Body of pancreas (tissue), 4 donors: Measurements from ENCODE around the gene NUP214.

Experiments used
- CTCF ChIP-seq, 7 experiments: fragments of 450-650 bp in 4 of 7; fragments of 200-600 bp in 3 of 7; sonication (generic) in 3 of 7; IDR thresholded peaks; one replicate each; pipeline ENCODE4 v1.5.1; 2016 to 2019; ENCODE audit warnings: antibody characterized with exemption in 7 of 7
- POLR2A ChIP-seq, 3 donors: fragments of 450-650 bp; IDR thresholded peaks; one replicate each; pipeline ENCODE4 v1.6.1; 2016; ENCODE audit warnings: antibody characterized with exemption in 3 of 3, mild to moderate bottlenecking in 2 of 3

DNA sequence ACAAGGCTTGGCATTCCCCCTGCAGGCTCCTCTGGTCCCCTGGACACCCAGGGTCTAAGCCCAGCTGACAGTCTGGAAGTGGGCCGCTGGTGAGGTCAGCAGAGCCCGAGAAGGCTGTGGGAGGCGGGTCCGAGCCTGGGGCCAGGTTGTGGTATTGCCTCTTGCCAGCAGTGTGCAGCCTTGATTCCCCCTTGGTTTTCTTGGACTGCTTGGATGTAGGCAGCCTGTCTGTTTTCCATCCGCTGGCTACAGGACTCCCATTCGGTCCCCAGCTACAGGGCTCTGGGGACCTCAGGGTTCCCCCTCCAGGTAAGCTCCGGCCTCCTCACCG lies 27.5 kb upstream of the NUP214 start:
- no peak for TF ChIP-seq CTCF (IDR thresholded peaks at IDR 0.05)
- TF ChIP-seq POLR2A (IDR thresholded peaks at IDR 0.05): no peak
